Tibial artery (tissue), 4 donors: ENCODE data around the gene BANP.

Experiments
- DNase-seq, 2 donors: peaks; one replicate each; pipeline ENCODE4 v3.0.0-alpha.2; 2019
- H3K27ac ChIP-seq, 2 donors: fragments of 200-600 bp; sonication (generic) in 1 of 2; 1 replicate in 1 of 2; 2 replicates in 1 of 2; pipeline ENCODE4 v1.5.1; 2018 to 2019; ENCODE audit warnings: mild to moderate bottlenecking in 1 of 2
- H3K27me3 ChIP-seq, 2 donors: fragments of 200-600 bp; sonication (generic) in 1 of 2; one replicate each; pipeline versions ENCODE4 v1.5.1 to v1.6.0; 2016 to 2019
- H3K36me3 ChIP-seq, 3 donors: fragments of 200-600 bp; sonication (generic) in 2 of 3; one replicate each; pipeline ENCODE4 v1.5.1; 2016 to 2019; ENCODE audit warnings: mild to moderate bottlenecking in 2 of 3
- H3K4me1 ChIP-seq, 4 donors: fragments of 200-600 bp; sonication (generic) in 2 of 4; 1 replicate in 3 of 4; 2 replicates in 1 of 4; pipeline ENCODE4 v1.5.1; 2016 to 2019
- H3K4me3 ChIP-seq, 2 donors: fragments of 200-600 bp; sonication (generic) in 1 of 2; 1 replicate in 1 of 2; 2 replicates in 1 of 2; pipeline ENCODE4 v1.5.1; 2018 to 2019; ENCODE audit warnings: mild to moderate bottlenecking in 2 of 2
- H3K9me3 ChIP-seq, 3 donors: fragments of 200-600 bp; sonication (generic) in 1 of 3; one replicate each; pipeline ENCODE4 v1.5.1; 2016 to 2019
- intact Hi-C: fragments of 100-400 bp; cut with DNase I; formaldehyde crosslinking; loops from one replicate; pipeline ENCODE4 v1.15.0; 2023; ENCODE audit warnings: low total_unique reads
- TF ChIP-seq, protein P1 (sequence below), 2 experiments: fragments of 200-600 bp in 1 of 2; fragments of 450-650 bp in 1 of 2; IDR thresholded peaks; one replicate each; pipeline ENCODE4 v1.5.1; 2017 to 2019; ENCODE audit warnings: antibody characterized with exemption in 2 of 2, mild to moderate bottlenecking in 1 of 2, moderate library complexity in 1 of 2

Gene BANP

DNA sequence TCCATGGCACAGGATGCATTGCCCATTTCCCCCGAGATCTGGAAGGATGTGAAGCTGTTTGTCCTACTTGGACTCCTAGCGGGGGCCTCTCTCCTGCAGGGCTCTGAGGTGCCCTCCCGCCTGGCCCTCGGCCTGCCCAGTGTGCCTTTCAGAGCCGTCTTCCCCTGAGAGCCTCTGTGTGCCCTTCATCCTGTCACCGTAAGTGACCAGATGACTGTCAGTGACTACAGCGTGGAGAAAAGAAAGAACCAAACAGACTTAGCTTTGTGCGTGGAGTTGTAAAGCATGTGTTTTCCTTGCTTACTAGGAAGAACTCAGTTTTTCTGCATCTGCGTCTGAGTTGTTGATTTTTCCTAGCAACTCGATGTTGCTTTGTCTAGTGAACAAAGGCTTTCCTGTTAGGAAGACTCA, 56.1 kb downstream of the BANP start:
- DNase-seq: peak in 1 of 2 donors; percentile 13
- no peaks in the 10 kb centered on the region for H3K4me1 ChIP-seq
- TF ChIP-seq, protein P1, sequence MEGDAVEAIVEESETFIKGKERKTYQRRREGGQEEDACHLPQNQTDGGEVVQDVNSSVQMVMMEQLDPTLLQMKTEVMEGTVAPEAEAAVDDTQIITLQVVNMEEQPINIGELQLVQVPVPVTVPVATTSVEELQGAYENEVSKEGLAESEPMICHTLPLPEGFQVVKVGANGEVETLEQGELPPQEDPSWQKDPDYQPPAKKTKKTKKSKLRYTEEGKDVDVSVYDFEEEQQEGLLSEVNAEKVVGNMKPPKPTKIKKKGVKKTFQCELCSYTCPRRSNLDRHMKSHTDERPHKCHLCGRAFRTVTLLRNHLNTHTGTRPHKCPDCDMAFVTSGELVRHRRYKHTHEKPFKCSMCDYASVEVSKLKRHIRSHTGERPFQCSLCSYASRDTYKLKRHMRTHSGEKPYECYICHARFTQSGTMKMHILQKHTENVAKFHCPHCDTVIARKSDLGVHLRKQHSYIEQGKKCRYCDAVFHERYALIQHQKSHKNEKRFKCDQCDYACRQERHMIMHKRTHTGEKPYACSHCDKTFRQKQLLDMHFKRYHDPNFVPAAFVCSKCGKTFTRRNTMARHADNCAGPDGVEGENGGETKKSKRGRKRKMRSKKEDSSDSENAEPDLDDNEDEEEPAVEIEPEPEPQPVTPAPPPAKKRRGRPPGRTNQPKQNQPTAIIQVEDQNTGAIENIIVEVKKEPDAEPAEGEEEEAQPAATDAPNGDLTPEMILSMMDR (IDR thresholded peaks at IDR 0.05): no peak
- intact Hi-C loops: no loop called here
- H3K4me3 ChIP-seq: no peak overlapping the region
- no peaks in the 10 kb centered on the region for H3K9me3 ChIP-seq
- H3K27ac ChIP-seq: no peak overlapping the region
- peaks cover 11 to 55% (median 33%) of the 10 kb centered on the region in 3 donors for H3K36me3 ChIP-seq
- H3K27me3 ChIP-seq: no peaks in the 10 kb centered on the region

DNA sequence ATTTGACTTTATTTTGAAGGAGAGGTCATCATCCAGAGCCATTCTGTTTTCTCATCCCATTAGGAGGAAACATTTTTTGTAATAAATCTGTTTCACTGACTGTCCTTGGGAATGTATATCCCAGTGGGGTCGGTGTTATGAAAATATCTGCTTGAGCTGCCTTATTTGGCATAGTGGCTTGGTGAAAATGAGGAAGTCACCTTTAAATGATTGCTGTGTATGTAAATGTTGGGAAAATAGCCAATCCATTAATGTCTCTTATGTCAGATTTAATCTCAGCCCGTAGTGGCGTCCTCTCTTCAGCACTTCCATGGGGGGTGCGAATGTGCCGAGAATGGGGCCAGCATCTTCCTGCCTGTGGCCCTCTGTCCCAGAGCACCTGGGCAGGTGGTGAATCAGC, 57.6 kb downstream of the BANP start:
- H3K27ac ChIP-seq: no peak overlapping the region
- TF ChIP-seq, protein P1 (IDR thresholded peaks at IDR 0.05): no peak
- peak in 1 of 2 donors; percentile 10 for DNase-seq
- no peak overlapping the region for H3K4me3 ChIP-seq
- H3K4me1 ChIP-seq: no peaks in the 10 kb centered on the region
- no peaks in the 10 kb centered on the region for H3K27me3 ChIP-seq
- intact Hi-C loops: no loop called here
- no peaks in the 10 kb centered on the region for H3K9me3 ChIP-seq
- H3K36me3 ChIP-seq: peaks cover 11 to 64% (median 33%) of the 10 kb centered on the region in 3 donors

GRCh38 chr16:88009563-88010342, 58.5 kb downstream of the BANP start:
- DNase-seq: no peak
- Histone ChIP-seq H3K4me1 (no peaks in the 10 kb centered on the region), H3K9me3 (no peaks in the 10 kb centered on the region), H3K4me3 (no peak overlapping the region), H3K27ac (no peak overlapping the region), H3K36me3 (peaks cover 11 to 62% (median 27%) of the 10 kb centered on the region in 3 donors), H3K27me3 (no peaks in the 10 kb centered on the region)
- TF ChIP-seq, protein P1 (IDR thresholded peaks at IDR 0.05): no peak
- intact Hi-C loops: no loop called here

DNA sequence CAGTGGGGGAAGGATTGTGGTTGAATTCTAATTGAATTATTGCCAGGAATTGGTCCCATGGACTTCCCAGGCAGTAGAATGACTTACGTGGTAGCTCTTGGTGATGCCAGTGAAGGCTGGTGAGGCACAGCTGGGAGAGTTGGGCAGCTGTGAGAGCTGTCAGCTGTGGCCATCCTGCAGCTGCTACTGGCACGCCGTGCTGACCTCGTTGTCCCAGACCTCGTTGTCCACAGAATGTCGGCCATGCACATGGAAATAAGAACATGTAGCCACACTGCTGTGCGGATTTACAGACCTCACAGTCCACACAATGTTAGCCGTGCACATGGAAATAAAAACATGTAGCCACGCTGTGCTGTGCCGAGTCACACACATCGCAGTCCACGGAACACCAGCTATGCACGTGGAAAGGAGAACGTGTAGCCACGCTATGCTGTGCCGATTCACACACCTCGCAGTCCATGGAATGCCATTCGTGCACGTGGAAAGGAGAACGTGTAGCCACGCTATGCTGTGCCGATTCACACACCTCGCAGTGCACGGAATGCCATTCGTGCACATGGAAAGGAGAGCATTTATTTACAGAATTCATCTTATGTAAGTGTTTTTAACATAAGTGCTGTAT, 59.2 kb downstream of the BANP start:
- TF ChIP-seq, protein P1 (IDR thresholded peaks at IDR 0.05): no peak
- Histone ChIP-seq H3K27me3 (no peaks in the 10 kb centered on the region), H3K9me3 (no peaks in the 10 kb centered on the region), H3K4me1 (no peaks in the 10 kb centered on the region), H3K27ac (no peak overlapping the region), H3K36me3 (peaks cover 8 to 55% (median 25%) of the 10 kb centered on the region in 3 donors), H3K4me3 (no peak overlapping the region)
- intact Hi-C loops: no loop called here
- peak in 1 of 2 donors; percentile 28 for DNase-seq

DNA sequence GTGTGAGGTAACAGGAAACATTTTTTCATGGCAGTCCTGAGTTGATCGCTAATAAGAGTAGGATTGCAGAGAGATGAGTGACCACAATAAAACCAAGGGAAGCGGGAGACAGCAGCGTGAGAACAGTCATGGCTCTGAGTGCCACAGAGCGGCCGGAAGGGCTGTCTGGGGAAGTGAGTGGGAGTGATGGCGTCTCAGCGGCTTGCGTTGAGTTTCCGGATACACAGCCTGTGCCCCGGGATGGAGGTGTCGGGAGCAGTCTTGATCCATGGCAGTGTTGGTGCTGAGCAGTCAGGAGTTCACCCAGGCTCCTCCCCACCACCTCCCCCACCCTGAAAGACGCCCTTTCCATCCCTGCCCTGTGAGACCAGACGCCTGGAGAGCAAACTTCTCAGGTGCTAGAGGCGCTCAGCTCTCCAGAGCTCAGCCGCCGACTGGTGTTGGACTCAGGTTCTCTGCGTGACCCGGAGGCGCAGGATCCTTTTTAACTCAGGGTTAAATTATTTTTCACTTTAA, 59.8 kb downstream of the BANP start:
- intact Hi-C loops: no loop called here
- Histone ChIP-seq H3K27me3 (no peaks in the 10 kb centered on the region), H3K36me3 (peaks cover 4 to 56% (median 19%) of the 10 kb centered on the region in 3 donors), H3K4me3 (no peak overlapping the region), H3K27ac (no peak overlapping the region), H3K4me1 (no peaks in the 10 kb centered on the region), H3K9me3 (no peaks in the 10 kb centered on the region)
- TF ChIP-seq, protein P1 (IDR thresholded peaks at IDR 0.05): no peak
- peak in 1 of 2 donors; percentile 25 for DNase-seq
